Measurements from ENCODE around the gene JARID2. TPM values are rescaled to one million over a fixed set of nuclear protein-coding genes. Genes with fewer than 3 reads are reported as not detected.

JARID2 gene
- polyA plus RNA-seq, 1 experiment, result 9.7 TPM

- TF ChIP-seq, protein P1, sequence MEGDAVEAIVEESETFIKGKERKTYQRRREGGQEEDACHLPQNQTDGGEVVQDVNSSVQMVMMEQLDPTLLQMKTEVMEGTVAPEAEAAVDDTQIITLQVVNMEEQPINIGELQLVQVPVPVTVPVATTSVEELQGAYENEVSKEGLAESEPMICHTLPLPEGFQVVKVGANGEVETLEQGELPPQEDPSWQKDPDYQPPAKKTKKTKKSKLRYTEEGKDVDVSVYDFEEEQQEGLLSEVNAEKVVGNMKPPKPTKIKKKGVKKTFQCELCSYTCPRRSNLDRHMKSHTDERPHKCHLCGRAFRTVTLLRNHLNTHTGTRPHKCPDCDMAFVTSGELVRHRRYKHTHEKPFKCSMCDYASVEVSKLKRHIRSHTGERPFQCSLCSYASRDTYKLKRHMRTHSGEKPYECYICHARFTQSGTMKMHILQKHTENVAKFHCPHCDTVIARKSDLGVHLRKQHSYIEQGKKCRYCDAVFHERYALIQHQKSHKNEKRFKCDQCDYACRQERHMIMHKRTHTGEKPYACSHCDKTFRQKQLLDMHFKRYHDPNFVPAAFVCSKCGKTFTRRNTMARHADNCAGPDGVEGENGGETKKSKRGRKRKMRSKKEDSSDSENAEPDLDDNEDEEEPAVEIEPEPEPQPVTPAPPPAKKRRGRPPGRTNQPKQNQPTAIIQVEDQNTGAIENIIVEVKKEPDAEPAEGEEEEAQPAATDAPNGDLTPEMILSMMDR (IDR thresholded peaks at IDR 0.05; ENCODE audit: low read depth, low read length), result no peak
- no peaks in the 10 kb centered on the region for H3K27me3 ChIP-seq (ENCODE audit: control insufficient read depth, insufficient read depth, low read length)
- POLR2A ChIA-PET, result no interaction called here
Measured at GRCh38 chr6:15510121-15510520, 264.3 kb downstream of the JARID2 start.

DNA sequence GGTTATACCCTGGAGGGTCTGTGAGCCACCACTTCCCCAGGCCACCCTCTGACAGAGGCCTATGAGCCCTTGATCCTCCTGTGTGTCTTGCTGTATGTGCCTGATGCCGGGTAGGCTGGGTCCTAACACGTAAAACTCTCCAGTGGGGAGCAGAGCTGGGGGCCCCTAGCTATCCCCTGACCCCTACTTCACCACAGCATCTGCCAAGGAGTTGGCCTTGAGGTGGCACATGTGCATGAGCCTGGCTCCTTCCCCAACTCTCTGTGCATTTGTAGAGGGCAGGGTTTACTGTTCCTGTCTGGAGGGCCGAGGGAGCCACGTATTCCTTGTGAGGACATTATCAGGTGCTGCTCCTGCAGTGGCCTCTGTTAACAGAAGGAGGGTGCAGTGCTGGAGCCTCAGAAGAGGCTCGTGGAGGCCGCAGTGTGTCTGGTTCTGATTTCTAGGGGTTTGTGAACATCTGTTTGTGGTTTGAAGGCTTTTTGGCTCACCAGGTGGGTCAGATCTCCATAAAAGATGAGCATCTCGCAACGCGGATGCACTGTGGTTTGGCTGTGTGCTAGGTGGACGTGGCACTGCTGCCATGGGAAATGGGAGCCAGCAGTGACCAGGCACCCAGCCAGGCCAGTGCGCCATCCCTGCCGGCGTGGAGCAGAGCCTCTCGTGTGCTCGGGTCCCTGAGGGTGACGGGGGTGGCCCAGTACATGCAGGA lies 264.8 kb downstream of the JARID2 start:
- H3K27me3 ChIP-seq (ENCODE audit: control insufficient read depth, insufficient read depth, low read length), result no peaks in the 10 kb centered on the region
- H3K4me3 ChIP-seq (ENCODE audit: low read depth, low read length), result no peak overlapping the region
- no peak overlapping the region for H3K27ac ChIP-seq (ENCODE audit: low read depth, low read length)
- POLR2A ChIA-PET, result no interaction called here
- TF ChIP-seq, protein P1 (IDR thresholded peaks at IDR 0.05; ENCODE audit: low read depth, low read length), result no peak
- H3K9me3 ChIP-seq (ENCODE audit: control insufficient read depth, insufficient read depth, low read length), result no peaks in the 10 kb centered on the region; the same call in 1 of the 2 replicates
- CTCF ChIA-PET, result no interaction called here
- no peak for DNase-seq (ENCODE audit: low read depth, low spot score)

More at GRCh38 chr6:15510121-15510520, 264.3 kb downstream of the JARID2 start:
- H3K4me3 ChIP-seq (ENCODE audit: low read depth, low read length), result no peak overlapping the region
- DNase-seq (ENCODE audit: low read depth, low spot score), result no peak
- H3K9me3 ChIP-seq (ENCODE audit: control insufficient read depth, insufficient read depth, low read length), result no peaks in the 10 kb centered on the region; the same call in 1 of the 2 replicates
- CTCF ChIA-PET, result no interaction called here
- H3K27ac ChIP-seq (ENCODE audit: low read depth, low read length), result no peak overlapping the region

GRCh38 chr6:15511248-15512125 lies 265.6 kb downstream of the JARID2 start:
- TF ChIP-seq, protein P1 (IDR thresholded peaks at IDR 0.05; ENCODE audit: low read depth, low read length), result no peak
- Histone ChIP-seq H3K27me3 (ENCODE audit: control insufficient read depth, insufficient read depth, low read length) (no peaks in the 10 kb centered on the region), H3K27ac (ENCODE audit: low read depth, low read length) (no peak overlapping the region), H3K9me3 (ENCODE audit: control insufficient read depth, insufficient read depth, low read length) (no peaks in the 10 kb centered on the region; the same call in 1 of the 2 replicates), H3K4me3 (ENCODE audit: low read depth, low read length) (no peak overlapping the region)
- ChIA-PET CTCF (no interaction called here), POLR2A (no interaction called here)
- no peak for DNase-seq (ENCODE audit: low read depth, low spot score)

- ChIA-PET POLR2A (no interaction called here), CTCF (no interaction called here)
- DNase-seq (ENCODE audit: low read depth, low spot score), result no peak
- TF ChIP-seq, protein P1 (IDR thresholded peaks at IDR 0.05; ENCODE audit: low read depth, low read length), result 0 out of 2 replicates have a peak, but pooled peaks have one; percentile 9
- Histone ChIP-seq H3K27ac (ENCODE audit: low read depth, low read length) (no peak overlapping the region), H3K4me3 (ENCODE audit: low read depth, low read length) (no peak overlapping the region), H3K9me3 (ENCODE audit: control insufficient read depth, insufficient read depth, low read length) (no peaks in the 10 kb centered on the region; the same call in 1 of the 2 replicates), H3K27me3 (ENCODE audit: control insufficient read depth, insufficient read depth, low read length) (no peaks in the 10 kb centered on the region)
Measured at GRCh38 chr6:15512126-15512525, 266.3 kb downstream of the JARID2 start.

DNA sequence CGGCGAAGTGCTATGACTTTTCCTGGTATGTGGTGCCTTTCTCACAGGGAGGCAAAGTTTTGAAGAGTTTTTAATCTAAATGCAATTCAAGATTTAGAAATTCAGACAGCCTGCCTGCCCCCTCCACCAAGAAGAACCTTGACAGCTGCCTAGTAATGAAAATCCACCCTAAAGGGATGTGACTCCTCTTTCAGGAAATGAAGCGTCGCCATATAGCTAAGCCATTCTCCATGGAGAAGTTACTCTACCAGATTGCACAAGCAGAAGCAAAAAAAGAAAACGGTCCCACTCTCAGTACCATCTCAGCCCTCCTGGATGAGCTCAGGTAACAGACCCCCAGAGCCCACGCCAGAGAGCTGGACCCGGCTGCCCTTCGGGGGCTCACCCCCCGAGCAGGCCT lies 266.9 kb downstream of the JARID2 start:
- no peak overlapping the region for H3K4me3 ChIP-seq (ENCODE audit: low read depth, low read length)
- H3K27ac ChIP-seq (ENCODE audit: low read depth, low read length), result no peak overlapping the region
- no peak for DNase-seq (ENCODE audit: low read depth, low spot score)
- no peaks in the 10 kb centered on the region; the same call in 1 of the 2 replicates for H3K9me3 ChIP-seq (ENCODE audit: control insufficient read depth, insufficient read depth, low read length)
- ChIA-PET CTCF (no interaction called here), POLR2A (interaction anchor here (0.6 kb wide), 1 partner anchor 73 kb away, joined by 3 read pairs; no protein-coding TSS in a partner anchor)
- no peaks in the 10 kb centered on the region for H3K27me3 ChIP-seq (ENCODE audit: control insufficient read depth, insufficient read depth, low read length)
- TF ChIP-seq, protein P1 (IDR thresholded peaks at IDR 0.05; ENCODE audit: low read depth, low read length), result no peak
